Adipocyte (in vitro differentiated cells): ENCODE data around the gene MRPS15.
A peak's percentile ranks its signal among the peaks of the same experiment; 100 is the strongest.
"Not testable (repeated sequence)": the region's sequence is repeated elsewhere in the genome, so short reads cannot be mapped to it uniquely, and the experiment has no call there.

Experiments
- DNase-seq: peaks from one replicate; pipeline ENCODE4 v3.0.0-alpha.2; 2015; ENCODE audit warnings: low read depth
- H3K27me3 ChIP-seq: replicated peaks from 2 replicates; pipeline ENCODE4 v1.7.0; 2013; ENCODE audit warnings: mild to moderate bottlenecking, low read length, moderate library complexity; ENCODE audit not compliant: control insufficient read depth, insufficient read depth
- H3K36me3 ChIP-seq: 2 replicates; pipeline ENCODE4 v1.7.0; 2013; ENCODE audit warnings: low read length, mild to moderate bottlenecking, moderate library complexity; ENCODE audit not compliant: control insufficient read depth, insufficient read depth, severe bottlenecking
- H3K4me1 ChIP-seq: 2 replicates; pipeline ENCODE4 v1.7.0; 2013; ENCODE audit warnings: mild to moderate bottlenecking, low read length, moderate library complexity; ENCODE audit not compliant: control insufficient read depth, insufficient read depth
- H3K4me3 ChIP-seq: 2 replicates; pipeline ENCODE4 v1.7.0; 2013; ENCODE audit warnings: mild to moderate bottlenecking, low read length, moderate library complexity
- H3K9ac ChIP-seq: 2 replicates; pipeline ENCODE4 v1.7.0; 2013; ENCODE audit warnings: mild to moderate bottlenecking, low read length, moderate library complexity
- H3K9me3 ChIP-seq: 2 replicates; pipeline ENCODE4 v1.7.0; 2013; ENCODE audit warnings: mild to moderate bottlenecking, low read length, moderate library complexity; ENCODE audit not compliant: control insufficient read depth

The MRPS15 gene

DNA sequence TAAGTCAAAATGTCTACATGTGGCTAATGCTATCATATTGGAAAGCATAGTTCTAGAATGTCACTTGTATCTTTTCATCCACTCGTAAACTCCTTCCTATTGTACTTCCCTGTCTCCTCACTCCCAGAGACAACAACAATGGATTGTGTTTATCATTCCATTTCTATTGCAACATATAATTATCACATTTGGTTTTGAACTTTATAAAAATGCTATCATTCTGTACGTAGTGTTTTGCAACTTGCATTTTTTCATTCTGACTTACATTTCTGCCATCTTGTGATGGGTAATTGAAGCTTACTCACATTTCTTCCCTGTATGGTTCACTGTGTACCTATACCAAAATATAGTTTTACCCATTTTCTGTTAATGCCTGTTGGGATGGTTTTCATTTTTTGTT lies 33.0 kb upstream of the MRPS15 start:
- DNase-seq, result peak; percentile 67
- Histone ChIP-seq H3K36me3 (no peaks in the 10 kb centered on the region), H3K27me3 (peaks cover 15% of the 10 kb centered on the region), H3K9me3 (no peaks in the 10 kb centered on the region), H3K9ac (no peak overlapping the region), H3K4me1 (peaks cover 5% of the 10 kb centered on the region), H3K4me3 (no peak overlapping the region)

DNA sequence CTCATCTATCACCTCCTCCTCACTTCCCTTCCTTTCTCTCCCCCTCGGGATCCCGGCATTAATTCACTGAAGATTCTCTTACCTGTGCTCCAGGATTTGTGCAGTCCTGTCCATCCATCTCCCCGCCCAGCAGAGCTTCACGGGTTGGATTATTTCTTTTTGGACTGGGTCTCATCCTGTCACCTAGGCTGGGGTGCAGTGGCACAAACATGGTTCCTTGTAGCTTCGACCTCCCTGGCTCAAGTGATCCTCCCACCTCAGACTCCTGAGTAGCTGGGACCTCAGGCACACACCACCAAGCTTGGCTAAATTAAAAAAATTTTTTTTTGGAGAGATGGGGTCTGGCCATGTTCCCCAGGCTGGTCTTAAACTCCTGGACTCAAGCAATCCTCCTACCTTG lies 30.8 kb upstream of the MRPS15 start:
- no peaks in the 10 kb centered on the region for H3K9me3 ChIP-seq
- peaks cover 15% of the 10 kb centered on the region for H3K27me3 ChIP-seq
- no peak overlapping the region for H3K4me3 ChIP-seq
- no peak for DNase-seq
- H3K36me3 ChIP-seq, result no peaks in the 10 kb centered on the region
- no peak overlapping the region for H3K9ac ChIP-seq
- peaks cover 5% of the 10 kb centered on the region for H3K4me1 ChIP-seq

DNA sequence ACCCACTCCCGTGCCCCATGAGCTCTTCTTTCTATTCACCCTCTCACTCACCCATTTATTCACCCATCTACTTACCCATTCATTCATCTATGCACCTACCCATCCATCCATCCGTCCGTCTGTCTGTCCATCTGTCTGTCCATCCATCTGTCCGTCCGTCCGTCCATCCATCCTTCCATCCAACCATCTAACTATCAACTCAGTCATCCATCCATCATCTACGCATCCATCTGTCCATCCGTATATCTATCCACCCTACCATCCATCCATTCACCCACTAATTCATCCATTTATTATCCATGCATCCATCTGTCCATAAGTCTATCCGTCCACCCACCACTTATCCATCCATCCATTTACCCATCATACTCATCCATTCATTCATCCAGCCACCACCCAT lies 29.3 kb upstream of the MRPS15 start:
- Histone ChIP-seq H3K36me3 (no peaks in the 10 kb centered on the region), H3K9ac (no peak overlapping the region), H3K4me1 (peaks cover 5% of the 10 kb centered on the region), H3K27me3 (peaks cover 15% of the 10 kb centered on the region), H3K9me3 (no peaks in the 10 kb centered on the region), H3K4me3 (no peak overlapping the region)
- DNase-seq, result no peak

DNA sequence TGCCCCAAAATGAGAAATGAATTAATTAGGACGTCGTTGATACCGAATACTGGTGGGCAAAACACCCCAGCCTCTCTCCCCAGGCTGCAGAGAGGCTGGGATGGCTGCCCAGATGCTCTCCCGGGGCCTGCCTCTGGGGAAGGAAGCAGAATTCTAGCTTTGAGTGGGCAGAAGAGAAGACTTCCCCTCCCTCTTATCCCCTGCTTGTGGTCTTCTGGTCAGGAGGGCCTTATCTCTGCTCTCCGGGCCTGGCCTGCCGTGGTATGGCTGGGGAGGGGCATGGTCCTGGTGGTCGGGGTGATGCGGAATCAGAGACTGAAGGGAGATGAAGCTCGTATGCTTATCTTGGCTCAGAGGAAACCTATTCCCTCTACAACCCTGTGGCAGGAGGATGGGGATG lies 28.3 kb upstream of the MRPS15 start:
- H3K4me3 ChIP-seq, result no peak overlapping the region
- no peak overlapping the region for H3K9ac ChIP-seq
- peaks cover 21% of the 10 kb centered on the region for H3K27me3 ChIP-seq
- H3K9me3 ChIP-seq, result no peaks in the 10 kb centered on the region
- peaks cover 2% of the 10 kb centered on the region for H3K4me1 ChIP-seq
- no peaks in the 10 kb centered on the region for H3K36me3 ChIP-seq
- no peak for DNase-seq

DNA sequence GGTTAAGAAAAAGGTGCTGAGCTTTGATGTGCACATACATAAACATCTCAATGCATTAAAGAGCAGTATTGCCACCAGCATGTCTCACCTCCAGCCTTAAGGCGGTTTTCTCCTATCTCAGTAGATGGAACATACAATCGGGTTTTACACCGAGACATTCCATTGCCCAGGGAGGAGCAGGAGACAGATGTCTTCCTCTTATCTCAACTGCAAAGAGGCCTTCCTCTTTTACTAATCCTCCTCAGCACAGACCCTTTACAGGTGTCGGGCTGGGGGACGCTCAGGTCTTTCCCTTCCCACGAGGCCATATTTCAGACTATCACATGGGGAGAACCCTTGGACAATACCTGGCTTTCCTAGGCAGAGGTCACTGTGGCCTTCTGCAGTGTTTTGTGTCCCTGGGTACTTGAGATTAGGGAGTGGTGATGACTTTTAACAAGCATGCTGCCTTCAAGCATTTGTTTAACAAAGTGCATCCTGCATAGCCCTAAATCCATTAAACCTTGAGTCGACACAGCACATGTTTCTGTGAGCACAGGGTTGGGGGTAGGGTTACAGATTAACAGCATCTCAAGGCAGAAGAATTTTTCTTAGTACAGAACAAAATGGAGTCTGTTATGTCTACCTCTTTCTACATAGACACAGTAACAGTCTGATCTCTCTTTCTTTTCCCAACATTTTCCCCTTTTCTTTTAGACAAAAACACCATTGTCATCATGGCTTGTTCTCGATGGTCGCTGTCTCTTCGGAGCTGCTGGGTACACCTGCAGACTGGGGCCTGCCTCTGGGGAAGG lies 25.3 kb upstream of the MRPS15 start:
- H3K9me3 ChIP-seq, DNase-seq, H3K36me3 ChIP-seq, H3K4me3 ChIP-seq, H3K9ac ChIP-seq, H3K4me1 ChIP-seq: not testable (repeated sequence)
- peaks cover 34% of the 10 kb centered on the region for H3K27me3 ChIP-seq

DNA sequence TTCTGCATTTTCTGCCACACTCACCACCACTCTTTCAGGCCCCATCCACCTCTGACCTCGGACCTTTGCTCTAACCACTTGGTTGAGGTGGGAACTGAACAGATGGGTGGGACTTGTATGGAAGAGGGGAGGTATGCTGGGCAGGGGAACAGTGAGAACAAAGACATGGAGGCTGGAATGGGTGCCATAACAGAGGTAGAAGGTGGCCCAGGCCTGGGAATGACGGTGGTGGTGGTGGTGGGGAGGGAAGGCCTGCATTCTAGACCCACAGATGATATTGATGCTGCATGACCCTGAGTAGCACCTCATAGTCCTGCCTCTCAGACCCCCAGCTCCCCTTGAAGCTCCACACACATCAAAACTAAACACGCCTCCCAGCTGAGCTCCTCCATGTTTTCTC lies 23.7 kb upstream of the MRPS15 start:
- Histone ChIP-seq H3K9me3 (no peaks in the 10 kb centered on the region), H3K4me3 (no peak overlapping the region), H3K27me3 (peaks cover 34% of the 10 kb centered on the region), H3K36me3 (no peaks in the 10 kb centered on the region), H3K9ac (no peak overlapping the region), H3K4me1 (no peaks in the 10 kb centered on the region)
- DNase-seq, result no peak

DNA sequence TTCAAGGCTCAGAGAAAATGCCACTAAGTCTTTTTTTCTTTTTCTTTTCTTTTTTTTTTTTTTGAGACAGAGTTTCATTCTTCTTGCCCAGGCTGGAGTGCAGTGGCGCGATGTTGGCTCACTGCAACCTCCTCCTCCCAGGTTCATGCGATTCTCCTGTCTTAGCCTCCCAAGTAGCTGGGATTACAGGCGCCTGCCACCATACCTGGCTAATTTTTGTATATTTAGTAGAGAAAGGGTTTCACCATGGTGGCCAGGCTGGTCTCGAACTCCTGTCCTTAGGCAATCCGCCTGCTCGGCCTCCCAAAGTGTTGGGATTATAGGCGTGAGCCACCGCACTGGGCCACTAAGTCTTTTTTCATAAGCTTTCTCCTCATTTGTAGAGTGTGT lies 23.1 kb upstream of the MRPS15 start:
- not testable (repeated sequence) for H3K9me3 ChIP-seq, H3K4me1 ChIP-seq, DNase-seq, H3K36me3 ChIP-seq, H3K9ac ChIP-seq, H3K4me3 ChIP-seq
- peaks cover 35% of the 10 kb centered on the region for H3K27me3 ChIP-seq

DNA sequence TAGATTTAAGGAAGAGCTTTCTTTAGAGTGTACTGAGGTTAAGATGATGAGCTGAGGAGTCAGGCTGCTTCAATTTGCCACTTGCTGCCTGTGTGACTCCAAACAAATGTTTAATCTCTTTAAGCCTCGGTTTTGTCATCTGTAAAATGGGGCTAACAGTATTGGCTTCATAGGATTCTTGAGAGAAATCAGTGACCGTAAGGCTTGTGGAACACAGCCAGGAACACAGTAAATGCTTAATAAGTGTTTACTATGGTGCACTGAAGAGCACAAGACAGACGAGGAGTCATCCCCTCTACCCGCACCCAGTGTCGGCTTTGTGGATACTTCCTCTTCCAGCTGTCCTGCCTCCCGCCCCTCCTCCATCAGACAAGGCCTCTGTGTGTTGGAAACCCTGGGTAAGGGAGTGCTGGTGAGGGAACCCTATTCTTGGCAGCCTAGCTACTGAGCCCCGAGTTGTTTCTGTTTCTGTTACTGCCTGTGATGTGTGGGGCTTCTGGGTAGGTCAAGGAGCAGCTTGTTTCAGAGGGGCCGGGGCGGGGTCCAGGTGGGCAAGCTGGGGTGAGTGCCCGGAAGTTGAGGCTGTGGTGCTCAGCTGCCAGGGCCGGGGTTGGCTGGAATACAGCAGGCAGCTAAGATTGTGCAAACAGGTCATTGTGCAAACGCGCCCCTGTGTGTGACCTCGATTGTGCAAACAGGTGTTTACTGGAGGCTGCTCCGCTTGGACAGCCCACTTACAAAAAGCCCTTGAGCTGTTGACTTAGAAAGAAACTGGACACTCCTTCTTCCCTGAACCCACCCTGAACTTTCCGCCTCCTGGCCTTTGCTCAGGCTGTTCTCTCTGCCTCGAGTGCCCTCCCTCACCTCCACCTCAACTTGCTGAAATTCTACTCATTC lies 22.5 kb upstream of the MRPS15 start:
- Histone ChIP-seq H3K4me3 (no peak overlapping the region), H3K9me3 (no peaks in the 10 kb centered on the region), H3K9ac (no peak overlapping the region), H3K4me1 (peaks cover 7% of the 10 kb centered on the region), H3K36me3 (no peaks in the 10 kb centered on the region), H3K27me3 (peaks cover 37% of the 10 kb centered on the region)
- peak; percentile 45 for DNase-seq

DNA sequence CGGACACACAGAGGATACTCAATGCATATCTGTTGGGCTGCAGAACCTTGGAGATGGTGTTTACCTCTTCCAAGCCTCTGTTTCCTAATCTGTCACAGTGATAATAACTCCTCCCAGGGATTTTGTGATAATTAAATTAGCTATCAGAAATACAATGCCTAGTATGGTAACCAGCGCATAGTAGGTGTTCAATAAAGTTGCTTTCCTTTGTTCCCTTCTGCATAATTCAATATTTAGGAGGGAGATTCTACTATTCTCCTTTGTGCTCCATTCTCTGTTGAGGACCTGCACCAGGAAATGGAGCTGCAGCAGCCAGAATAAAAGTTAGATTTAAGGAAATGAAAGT lies 21.9 kb upstream of the MRPS15 start:
- H3K4me1 ChIP-seq, result peaks cover 7% of the 10 kb centered on the region
- H3K27me3 ChIP-seq, result peaks cover 43% of the 10 kb centered on the region
- no peak for DNase-seq
- H3K36me3 ChIP-seq, result no peaks in the 10 kb centered on the region
- no peak overlapping the region for H3K9ac ChIP-seq
- no peaks in the 10 kb centered on the region for H3K9me3 ChIP-seq
- no peak overlapping the region for H3K4me3 ChIP-seq

DNA sequence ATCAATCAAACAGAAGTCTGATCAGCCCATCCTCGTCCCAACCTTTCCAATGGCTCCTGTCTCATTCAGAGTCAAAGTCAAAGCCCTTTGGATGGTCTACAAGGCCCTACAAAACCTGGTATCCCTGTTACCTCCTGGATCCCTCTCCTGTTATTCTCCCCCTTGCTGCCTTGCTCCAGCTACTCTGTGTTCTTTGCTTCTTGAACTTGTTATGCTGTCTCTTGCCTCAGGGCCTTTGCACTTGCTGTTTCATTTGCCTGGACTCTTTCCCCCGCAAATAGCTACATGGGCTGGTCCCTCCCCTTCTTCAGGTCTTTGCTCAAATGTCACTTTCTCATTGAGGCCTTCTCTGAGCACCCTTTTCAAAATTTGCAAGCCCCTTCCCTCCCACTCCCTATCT lies 19.9 kb upstream of the MRPS15 start:
- Histone ChIP-seq H3K27me3 (peaks cover 63% of the 10 kb centered on the region), H3K4me3 (no peak overlapping the region), H3K9me3 (no peaks in the 10 kb centered on the region), H3K9ac (no peak overlapping the region), H3K36me3 (no peaks in the 10 kb centered on the region), H3K4me1 (peaks cover 7% of the 10 kb centered on the region)
- no peak for DNase-seq

DNA sequence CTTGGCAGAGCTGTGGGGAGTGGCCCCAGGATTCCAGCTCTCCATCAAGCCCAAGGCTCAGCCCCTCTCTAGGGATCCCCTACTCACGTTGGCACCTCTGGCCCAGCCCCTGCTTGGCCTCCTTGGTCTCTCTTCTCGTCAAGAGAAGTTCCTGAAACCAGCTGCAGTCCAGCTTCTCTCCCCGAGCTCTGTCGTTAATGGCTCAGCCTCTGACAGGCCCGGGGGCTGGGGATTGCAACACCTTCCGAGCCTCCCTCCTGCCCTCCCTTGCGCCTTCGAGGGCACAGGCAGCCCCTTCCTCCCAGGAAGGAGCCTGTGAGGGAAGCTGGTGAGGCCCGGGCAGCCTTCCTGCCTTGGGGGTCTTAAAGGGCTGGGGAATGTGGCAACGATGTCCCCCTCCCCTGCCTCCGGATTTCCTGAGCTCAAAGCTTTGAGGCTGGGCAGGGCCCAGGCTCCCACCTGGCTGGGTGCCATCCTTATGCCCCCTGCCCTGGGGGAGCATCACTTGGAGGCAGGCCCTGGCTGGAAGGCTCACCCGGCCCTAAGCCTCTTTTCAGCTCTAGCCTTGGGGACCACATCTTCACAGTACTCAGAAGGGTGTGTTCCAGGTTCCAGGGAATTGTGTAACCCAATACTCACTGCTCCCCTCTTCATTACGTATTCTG lies 18.7 kb upstream of the MRPS15 start, which contains the start of gene CSF3R:
Gene CSF3R (minus strand): TSS at position 190 of the 665 bp plus-strand sequence. CDS start 3,417 bp downstream, outside the sequence.
- Histone ChIP-seq H3K9ac (no peak within 1 kb of the TSS), H3K36me3 (no peaks in the 10 kb centered on the region), H3K4me3 (no peak within 1 kb of the TSS), H3K4me1 (peaks cover 7% of the 10 kb centered on the region), H3K27me3 (peaks cover 63% of the 10 kb centered on the region), H3K9me3 (no peaks in the 10 kb centered on the region)
- DNase-seq, result peak; percentile 43
